HG03575 (cell line): ENCODE measurements around the gene ZSWIM6.

Source experiments
- ATAC-seq: cut with Tn5 transposase; IDR thresholded peaks from one replicate; pipeline ENCODE4 v1.9.1; 2021; ENCODE audit not compliant: unreplicated experiment, insufficient number of reproducible peaks, low FRiP score; ENCODE audit errors: extremely low read depth

Gene ZSWIM6

GRCh38 chr5:61331407-61332357 lies at the start of gene ZSWIM6:
Gene ZSWIM6, plus strand, starts transcription at chr5:61332258. Its CDS starts 15 bp downstream, at chr5:61332273.
- no peak for ATAC-seq

- ATAC-seq = no peak
These were observed 48.6 kb upstream of the ZSWIM6 start for GRCh38 chr5:61283471-61283870.

DNA sequence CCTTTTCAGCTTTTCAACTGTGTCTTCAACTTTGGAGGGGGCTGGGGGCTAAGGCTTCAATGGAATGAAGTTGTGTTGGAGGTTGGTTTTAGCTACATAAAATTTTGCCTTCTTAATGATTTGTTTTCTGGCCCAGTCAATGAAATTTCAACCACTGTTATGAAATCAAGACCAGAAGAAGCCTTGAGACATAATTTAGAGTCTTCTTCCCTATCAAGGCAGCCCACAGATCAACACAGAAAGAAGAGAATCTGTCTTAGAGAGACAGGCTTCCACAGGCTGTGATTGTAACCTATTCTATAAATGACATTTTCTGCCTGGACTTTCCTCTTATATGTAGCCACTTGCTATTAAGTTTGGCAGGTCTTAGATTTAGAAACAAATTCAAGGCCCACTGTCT lies 46.5 kb upstream of the ZSWIM6 start:
- ATAC-seq = no peak

- no peak for ATAC-seq
These were observed 45.5 kb upstream of the ZSWIM6 start for GRCh38 chr5:61286446-61287132.

DNA sequence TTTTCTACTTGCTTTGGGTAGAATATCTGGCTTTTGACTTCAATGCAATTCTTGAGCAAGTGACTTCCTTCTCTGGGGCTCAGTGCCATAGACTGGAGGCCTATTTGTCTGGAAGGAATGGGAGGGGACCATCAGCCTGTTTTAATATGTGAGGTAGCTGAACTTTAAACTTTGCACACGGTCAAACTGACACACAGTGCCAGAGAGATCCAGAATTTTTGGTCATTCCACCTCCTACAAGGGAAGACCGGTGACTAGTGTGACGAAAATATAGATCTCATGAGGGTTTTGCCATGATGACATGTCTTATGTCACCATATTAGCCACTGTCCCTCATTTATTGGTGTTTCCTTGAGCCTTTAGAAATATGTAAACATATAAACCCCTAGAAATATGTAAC lies 44.6 kb upstream of the ZSWIM6 start:
- no peak for ATAC-seq

DNA sequence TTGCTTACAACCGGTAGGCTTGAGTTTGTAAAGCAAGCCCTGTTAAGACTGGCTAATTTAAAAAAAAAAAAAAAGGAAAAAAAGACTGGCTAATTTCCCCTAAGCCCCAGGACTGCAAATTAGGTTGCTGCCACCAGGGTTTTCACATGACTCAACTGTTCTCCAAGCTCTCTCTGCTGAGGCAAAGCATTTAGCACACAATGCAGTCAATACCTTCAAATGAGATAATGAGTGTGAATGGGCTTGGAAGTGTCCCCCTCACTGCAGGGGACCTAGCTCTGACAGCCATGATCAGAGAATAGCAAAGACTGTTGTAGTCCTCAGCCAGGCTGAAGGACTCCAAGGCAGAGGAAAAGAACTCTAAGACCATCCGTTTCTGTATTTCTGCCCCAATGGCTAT lies 42.8 kb upstream of the ZSWIM6 start:
- no peak for ATAC-seq

DNA sequence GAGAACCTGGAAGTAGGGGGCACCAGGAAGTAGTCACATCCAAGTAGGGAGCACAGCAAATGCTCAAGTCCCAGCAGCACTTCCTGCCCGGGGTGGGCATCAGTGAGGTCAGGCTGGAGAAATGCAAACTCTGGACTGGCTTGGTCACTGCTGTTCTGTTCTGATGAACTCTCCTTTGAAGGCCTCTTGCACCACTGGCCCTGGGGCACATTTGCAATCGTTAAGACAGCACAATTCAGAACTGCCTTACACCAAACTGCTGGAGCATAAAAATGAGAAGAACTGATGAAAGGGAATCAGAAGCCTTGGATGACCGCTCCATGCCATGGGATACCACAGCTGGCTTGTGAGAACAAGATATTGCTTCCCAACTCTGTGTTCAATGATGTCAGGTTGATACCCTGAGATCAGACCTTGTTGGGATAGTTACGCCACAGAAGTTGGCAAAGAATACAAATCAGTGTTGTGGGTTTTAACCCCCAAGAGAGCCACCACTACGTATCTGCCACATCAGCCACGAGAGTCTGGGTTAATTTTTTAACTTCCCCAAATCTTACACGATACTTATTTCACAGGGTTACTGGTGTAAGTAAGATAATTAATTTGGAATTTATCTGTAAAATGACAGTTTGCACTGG lies 42.3 kb upstream of the ZSWIM6 start:
- no peak for ATAC-seq

DNA sequence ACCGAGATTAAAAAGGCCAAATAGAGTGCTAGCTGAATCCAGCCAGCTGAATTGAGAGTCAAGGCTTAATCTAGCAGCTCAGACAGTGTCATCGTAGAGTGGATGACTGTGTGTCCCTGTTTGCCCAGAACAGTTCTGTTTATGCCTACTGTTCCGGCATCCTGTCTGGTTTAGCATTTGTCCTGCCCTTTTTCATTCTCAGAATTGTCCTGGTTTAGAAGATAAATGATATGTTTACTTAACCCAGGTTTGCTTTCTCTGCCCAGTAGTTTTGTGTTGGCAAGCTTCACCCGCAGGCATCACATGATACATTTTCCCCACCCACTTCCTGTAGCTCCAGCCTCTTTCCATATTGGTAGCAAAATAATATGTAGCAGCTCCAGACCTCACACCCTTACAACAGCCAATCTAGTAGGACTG lies 41.3 kb upstream of the ZSWIM6 start:
- ATAC-seq = no peak

- ATAC-seq = no peak
These were observed 39.9 kb upstream of the ZSWIM6 start for GRCh38 chr5:61292062-61292657.

DNA sequence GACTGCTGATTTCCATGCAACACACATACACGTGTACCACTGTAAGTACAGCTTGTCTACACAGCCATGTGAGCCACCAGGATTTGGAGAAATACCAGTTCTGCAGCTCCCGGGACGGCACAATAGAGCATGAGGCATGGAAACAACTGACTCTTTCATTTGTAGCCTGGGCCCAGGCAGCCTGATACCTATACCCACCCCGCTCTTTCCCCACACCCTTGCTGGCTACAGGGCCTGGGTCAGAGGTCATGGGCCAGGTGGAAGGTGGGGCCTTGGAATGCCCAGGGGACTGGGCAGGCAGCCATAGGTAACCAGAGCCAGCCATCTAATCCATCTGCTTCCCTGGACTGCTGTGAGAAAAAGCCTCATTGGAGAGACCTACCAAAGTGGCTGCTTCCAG lies 39.0 kb upstream of the ZSWIM6 start:
- ATAC-seq = no peak

DNA sequence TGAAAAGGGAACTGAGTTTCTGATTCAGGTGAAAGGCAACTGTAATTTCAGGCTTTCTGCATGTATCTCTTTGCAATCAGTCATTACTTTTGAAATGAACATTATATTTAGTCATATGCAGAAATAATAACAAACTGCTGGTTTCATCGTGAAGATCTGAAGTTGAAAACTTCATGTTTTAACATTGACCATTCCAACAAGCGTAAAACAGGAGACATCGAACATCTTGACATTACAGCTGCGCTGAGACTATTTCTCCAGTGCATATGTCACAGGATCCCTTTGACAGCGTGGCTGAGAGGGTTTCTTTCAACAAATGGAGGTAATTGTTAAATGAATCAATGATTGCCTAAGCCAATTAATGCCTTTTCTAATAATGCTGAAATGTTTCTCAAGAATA lies 38.2 kb upstream of the ZSWIM6 start:
- no peak for ATAC-seq

DNA sequence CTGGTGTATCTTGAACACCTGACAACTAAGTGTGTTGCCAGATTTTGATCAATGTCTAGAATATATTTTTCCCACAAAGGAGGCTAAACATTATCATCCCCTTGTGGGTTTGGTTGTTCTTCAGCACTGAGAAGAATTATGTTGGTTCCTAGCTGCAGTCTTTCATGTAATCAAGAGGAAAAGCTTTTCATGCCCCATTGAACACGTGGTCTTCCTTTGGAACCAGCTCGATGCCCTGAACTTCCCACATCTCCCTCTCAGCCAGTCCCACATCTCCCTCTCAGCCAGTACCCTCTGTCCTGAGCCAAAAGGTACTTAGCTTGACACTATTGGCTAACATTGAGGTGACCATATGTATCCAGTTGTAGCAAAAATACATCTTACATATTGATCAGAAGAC lies 36.7 kb upstream of the ZSWIM6 start:
- ATAC-seq = no peak

GRCh38 chr5:61298066-61298465 lies 34.0 kb upstream of the ZSWIM6 start:
- no peak for ATAC-seq

- no peak for ATAC-seq
These were observed 33.5 kb upstream of the ZSWIM6 start for GRCh38 chr5:61298580-61298979.

DNA sequence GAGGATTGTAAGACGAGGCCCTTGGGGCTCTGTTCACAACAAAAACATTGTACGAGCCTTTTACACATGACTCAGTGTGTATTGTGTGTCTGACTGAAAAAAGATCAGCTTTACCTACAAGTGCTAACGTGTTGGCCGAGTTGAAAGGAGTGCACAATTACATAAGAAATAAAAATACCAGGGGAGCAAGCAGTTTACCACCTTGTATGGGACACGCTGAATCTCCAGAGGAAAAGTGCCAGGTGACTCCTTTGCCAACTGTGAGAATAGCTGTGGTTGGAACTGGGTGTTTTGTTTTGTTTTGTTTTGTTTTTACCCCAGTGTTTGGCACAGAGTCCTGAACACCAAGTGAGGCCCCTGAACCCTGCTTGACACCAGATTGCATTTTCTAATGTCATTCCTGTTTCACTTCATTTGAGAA lies 32.8 kb upstream of the ZSWIM6 start:
- no peak for ATAC-seq

DNA sequence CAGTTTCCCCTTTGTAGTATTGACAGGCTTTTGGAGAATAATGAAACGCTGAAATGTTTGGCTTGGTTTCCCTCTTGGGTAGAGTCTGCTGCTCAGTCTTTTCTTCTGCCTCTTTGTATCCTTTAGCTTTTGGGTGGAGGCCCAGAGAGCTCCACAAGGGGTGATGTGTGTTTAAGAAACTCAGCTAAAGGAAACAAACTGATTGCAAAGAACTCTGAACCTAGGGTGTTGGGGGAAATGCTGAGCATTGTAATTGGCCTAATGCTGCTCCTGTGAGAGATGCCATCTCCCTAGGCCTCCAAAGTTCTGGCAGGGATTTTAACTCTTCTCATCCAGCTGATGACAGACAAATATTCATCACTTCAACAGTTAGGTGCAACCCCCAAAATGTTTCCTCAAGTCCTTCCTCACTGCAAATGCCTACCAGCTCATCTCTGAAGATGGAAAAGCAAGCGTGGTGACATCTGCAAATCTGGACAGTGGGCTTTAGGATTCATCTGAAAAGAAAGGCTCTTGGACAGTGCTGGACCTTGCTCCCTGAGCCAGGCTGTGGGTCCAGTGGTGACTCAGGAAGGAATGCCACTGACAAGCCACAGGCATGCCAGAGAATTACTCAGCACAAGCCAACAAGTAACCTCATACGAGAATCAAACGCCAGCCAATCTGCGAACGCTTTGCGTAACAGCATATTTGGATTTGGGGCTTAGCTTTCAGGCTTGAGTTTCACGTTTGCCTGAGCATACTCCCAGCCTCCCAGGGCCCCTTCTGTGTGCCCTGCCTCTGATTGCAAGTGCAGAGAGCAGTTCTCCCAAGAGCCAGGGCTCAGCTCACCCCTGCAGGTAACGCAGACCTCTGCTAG lies 30.5 kb upstream of the ZSWIM6 start:
- ATAC-seq = no peak

DNA sequence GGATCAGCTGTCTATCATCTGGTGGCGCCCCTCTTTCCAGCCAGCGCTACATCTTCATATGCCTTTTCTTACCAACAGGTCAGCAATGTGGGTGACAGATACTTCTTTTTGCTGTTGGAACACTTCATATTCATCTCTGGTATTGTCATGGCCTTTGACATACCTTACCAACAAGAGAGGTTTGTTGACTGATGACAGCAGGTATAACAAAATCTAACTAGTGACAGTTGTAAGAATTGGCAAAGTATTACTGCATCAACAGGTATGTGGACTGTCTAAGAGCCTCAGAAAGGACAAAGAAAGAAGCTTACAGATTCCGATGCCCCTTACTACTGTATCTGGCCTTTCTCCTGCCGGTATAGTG lies 29.9 kb upstream of the ZSWIM6 start:
- no peak for ATAC-seq

DNA sequence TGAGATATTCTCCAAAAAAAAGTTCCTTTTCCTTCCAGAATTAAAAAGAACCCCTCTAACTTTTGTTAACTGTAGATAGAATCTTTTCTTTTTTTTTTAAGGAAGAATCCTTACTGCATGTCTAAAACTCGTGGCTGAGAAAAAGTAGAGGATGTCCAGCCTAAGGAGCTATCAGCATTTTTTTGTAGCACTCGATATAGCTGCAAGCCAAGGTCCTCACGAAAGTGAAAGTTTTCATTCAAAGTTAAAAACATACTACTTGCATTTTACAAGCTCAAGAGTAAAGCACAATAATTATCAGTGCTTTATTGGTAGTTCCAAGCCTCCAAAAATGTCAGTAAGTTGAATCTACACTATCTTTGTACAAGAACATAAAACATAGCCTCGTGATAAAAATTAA lies 28.7 kb upstream of the ZSWIM6 start:
- no peak for ATAC-seq
